DND-41 (cell line): ENCODE measurements around the gene SREK1IP1.
"Not testable (repeated sequence)": the region's sequence is repeated elsewhere in the genome, so short reads cannot be mapped to it uniquely, and the experiment has no call there.

Experiments used
- ATAC-seq: fragments of 200-7000 bp; cut with Tn5 transposase; 3 replicates; pipeline ENCODE4 v1.9.1; 2021; ENCODE audit warnings: low read depth; ENCODE audit not compliant: insufficient read depth
- DNase-seq: peaks from one replicate; pipeline ENCODE4 v3.0.0-alpha.2; 2020
- H2AFZ ChIP-seq: 2 replicates; pipeline ENCODE4 v1.6.0; 2012; ENCODE audit warnings: low read depth, low read length
- H3K27ac ChIP-seq: 2 replicates; pipeline ENCODE4 v1.5.1; 2012; ENCODE audit warnings: low read length, inconsistent platforms
- H3K27me3 ChIP-seq: fragments of 200-600 bp; sonication (generic); 2 replicates; pipeline ENCODE4 v1.6.0; 2012; ENCODE audit warnings: low read length, mild to moderate bottlenecking, inconsistent platforms; ENCODE audit not compliant: insufficient read depth, poor library complexity
- H3K36me3 ChIP-seq: 2 replicates; pipeline ENCODE4 v1.5.1; 2012; ENCODE audit warnings: low read length, inconsistent platforms; ENCODE audit not compliant: insufficient read depth
- H3K4me1 ChIP-seq: 2 replicates; pipeline ENCODE4 v1.5.1; 2012; ENCODE audit warnings: mild to moderate bottlenecking, low read length; ENCODE audit not compliant: insufficient read depth
- H3K4me2 ChIP-seq: 2 replicates; pipeline ENCODE4 v1.6.0; 2012; ENCODE audit warnings: mild to moderate bottlenecking, moderate library complexity, low read length, inconsistent platforms; ENCODE audit not compliant: insufficient read depth
- H3K4me3 ChIP-seq, 2 experiments: fragments of 200-600 bp in 1 of 2; shearing (Covaris generic) in 1 of 2; 2 replicates each; pipeline ENCODE4 v1.5.1; 2012 to 2016; ENCODE audit warnings: inconsistent platforms in 2 of 2, low read length in 2 of 2, mild to moderate bottlenecking in 2 of 2, low read depth in 1 of 2, moderate library complexity in 1 of 2
- H3K79me2 ChIP-seq: 2 replicates; pipeline ENCODE4 v1.6.0; 2012; ENCODE audit warnings: low read length, inconsistent platforms; ENCODE audit not compliant: insufficient read depth
- H3K9ac ChIP-seq: 2 replicates; pipeline ENCODE4 v1.6.0; 2012; ENCODE audit warnings: low read depth, mild to moderate bottlenecking, inconsistent platforms, low read length, moderate library complexity
- H3K9me3 ChIP-seq: 2 replicates; pipeline ENCODE4 v1.5.1; 2012; ENCODE audit warnings: low read length, moderate library complexity, mild to moderate bottlenecking, inconsistent platforms; ENCODE audit not compliant: insufficient read depth, severe bottlenecking
- H4K20me1 ChIP-seq: 2 replicates; pipeline ENCODE4 v1.6.0; 2012; ENCODE audit warnings: low read length; ENCODE audit not compliant: insufficient read depth
- CTCF ChIP-seq: IDR thresholded peaks from 2 replicates; pipeline ENCODE4 v1.5.1; 2012; ENCODE audit warnings: borderline replicate concordance, low read length, moderate library complexity, mild to moderate bottlenecking; ENCODE audit not compliant: poor library complexity, severe bottlenecking; ENCODE audit errors: extremely low read depth
- EZH2 ChIP-seq: IDR thresholded peaks from 3 replicates; pipeline ENCODE4 v1.6.1; 2012; ENCODE audit warnings: borderline replicate concordance, low read depth, mild to moderate bottlenecking, moderate library complexity, low read length, inconsistent platforms; ENCODE audit not compliant: severe bottlenecking

Gene SREK1IP1

GRCh38 chr5:64700765-64701164, 67.7 kb downstream of the SREK1IP1 start:
- Histone ChIP-seq H4K20me1 (no peaks in the 10 kb centered on the region), H2AFZ (no peak overlapping the region), H3K27ac (no peak overlapping the region), H3K9me3 (no peaks in the 10 kb centered on the region), H3K4me3 (no peak overlapping the region), H3K79me2 (no peaks in the 10 kb centered on the region), H3K36me3 (no peaks in the 10 kb centered on the region), H3K4me1 (no peaks in the 10 kb centered on the region), H3K9ac (no peak overlapping the region), H3K27me3 (peaks cover 3% of the 10 kb centered on the region), H3K4me2 (no peak overlapping the region)
- no peak for DNase-seq
- ATAC-seq = no peak
- TF ChIP-seq EZH2 (no peak), CTCF (no peak)

- not testable (repeated sequence) for H3K9ac ChIP-seq, H3K9me3 ChIP-seq, H3K27ac ChIP-seq, H3K79me2 ChIP-seq, H3K27me3 ChIP-seq, H4K20me1 ChIP-seq, H3K4me1 ChIP-seq, H3K4me3 ChIP-seq, H3K36me3 ChIP-seq, H3K4me2 ChIP-seq, H2AFZ ChIP-seq, ATAC-seq
- peak; percentile 11 for DNase-seq
These were observed 72.1 kb downstream of the SREK1IP1 start for GRCh38 chr5:64696414-64696813.

GRCh38 chr5:64693636-64694035, 74.9 kb downstream of the SREK1IP1 start:
- H3K27me3 ChIP-seq = no peaks in the 10 kb centered on the region
- DNase-seq = no peak

GRCh38 chr5:64691291-64691690, 77.2 kb downstream of the SREK1IP1 start:
- Histone ChIP-seq H3K27me3 (no peaks in the 10 kb centered on the region), H3K9ac (no peak overlapping the region), H3K27ac (no peak overlapping the region), H3K79me2 (no peaks in the 10 kb centered on the region), H3K9me3 (no peaks in the 10 kb centered on the region), H3K4me1 (no peaks in the 10 kb centered on the region), H3K36me3 (no peaks in the 10 kb centered on the region), H3K4me3 (no peak overlapping the region), H2AFZ (no peak overlapping the region), H4K20me1 (no peaks in the 10 kb centered on the region), H3K4me2 (no peak overlapping the region)
- TF ChIP-seq EZH2 = no peak
- no peak for TF ChIP-seq CTCF
- no peak for ATAC-seq
- DNase-seq = no peak

More at GRCh38 chr5:64693636-64694035, 74.9 kb downstream of the SREK1IP1 start:
- Histone ChIP-seq H3K4me3 (no peak overlapping the region), H2AFZ (no peak overlapping the region), H4K20me1 (no peaks in the 10 kb centered on the region), H3K9me3 (no peaks in the 10 kb centered on the region), H3K27ac (no peak overlapping the region), H3K4me1 (no peaks in the 10 kb centered on the region), H3K36me3 (no peaks in the 10 kb centered on the region), H3K9ac (no peak overlapping the region), H3K79me2 (no peaks in the 10 kb centered on the region), H3K4me2 (no peak overlapping the region)
- ATAC-seq = no peak
- TF ChIP-seq CTCF = no peak
- no peak for TF ChIP-seq EZH2
